OCI-LY7 (cell line): ENCODE data around the gene ITIH4. TPM values are rescaled to one million over a fixed set of nuclear protein-coding genes. Genes with fewer than 3 reads are reported as not detected.

Experiments used
- BruUV-seq: library from RNA; stranded (reverse); fragments of 400-500 nt; replicated peaks from 2 replicates; lab custom pipeline; 2021; lab: Mats Ljungman, UMichigan
- CTCF ChIA-PET: fragments of 300-600 bp; sonication (Branson Sonifier 250); formaldehyde crosslinking; loops from one replicate; lab custom pipeline; 2022; ENCODE audit warnings: antibody characterized with exemption; ENCODE audit not compliant: unreplicated experiment; lab: Charles Lee
- POLR2A ChIA-PET: fragments of 300-600 bp; sonication (Branson Sonifier 250); formaldehyde crosslinking; loops from one replicate; lab custom pipeline; 2022; ENCODE audit warnings: antibody characterized with exemption; lab: Charles Lee
- DNase-seq: peaks from one replicate; pipeline ENCODE4 v3.0.0-alpha.2; 2015; ENCODE audit warnings: low spot score
- H2AFZ ChIP-seq: fragments of 200-600 bp; sonication (generic), shearing (Covaris generic); 2 replicates; pipeline ENCODE4 v1.6.1; 2014; ENCODE audit warnings: mild to moderate bottlenecking, antibody characterized with exemption, low read length, moderate library complexity
- H3K27ac ChIP-seq: fragments of 200-600 bp; sonication (generic); 2 replicates; pipeline ENCODE4 v1.5.1; 2014; ENCODE audit warnings: mixed run types, low read depth, mild to moderate bottlenecking, moderate library complexity, low read length, inconsistent platforms; ENCODE audit not compliant: poor library complexity, severe bottlenecking
- H3K36me3 ChIP-seq: fragments of 200-600 bp; sonication (generic); 2 replicates; pipeline ENCODE4 v1.6.1; 2014; ENCODE audit warnings: mild to moderate bottlenecking, antibody characterized with exemption, low read length, moderate library complexity, mixed read lengths; ENCODE audit not compliant: insufficient read depth
- H3K4me1 ChIP-seq: fragments of 200-600 bp; sonication (generic); 2 replicates; pipeline ENCODE4 v1.5.1; 2014; ENCODE audit warnings: mild to moderate bottlenecking, low read length; ENCODE audit not compliant: insufficient read depth, poor library complexity, severe bottlenecking
- H3K4me2 ChIP-seq: fragments of 200-600 bp; sonication (generic); 2 replicates; pipeline ENCODE4 v1.6.1; 2014; ENCODE audit warnings: mild to moderate bottlenecking, low read length
- H3K4me3 ChIP-seq: fragments of 200-600 bp; sonication (generic); 2 replicates; pipeline ENCODE4 v1.5.1; 2014; ENCODE audit warnings: mild to moderate bottlenecking, low read depth, low read length; ENCODE audit not compliant: poor library complexity, severe bottlenecking
- H3K79me2 ChIP-seq: fragments of 200-600 bp; sonication (generic); 2 replicates; pipeline ENCODE4 v1.6.1; 2016; ENCODE audit warnings: low read depth, mild to moderate bottlenecking, low read length, moderate library complexity, mixed read lengths; ENCODE audit not compliant: insufficient read depth
- H3K9me2 ChIP-seq: fragments of 200-600 bp; sonication (generic); 2 replicates; pipeline ENCODE4 v1.6.1; 2016; ENCODE audit warnings: mild to moderate bottlenecking, low read length, mixed read lengths; ENCODE audit not compliant: insufficient read depth
- H3K9me3 ChIP-seq: fragments of 200-600 bp; sonication (generic); 2 replicates; pipeline ENCODE4 v1.6.1; 2014; ENCODE audit warnings: mild to moderate bottlenecking, mixed run types, low read length, mixed read lengths
- H4K20me1 ChIP-seq: fragments of 200-600 bp; sonication (generic); 2 replicates; pipeline ENCODE4 v1.6.1; 2014; ENCODE audit warnings: mild to moderate bottlenecking, antibody characterized with exemption, low read length, moderate library complexity, mixed read lengths; ENCODE audit not compliant: insufficient read depth
- CTCF ChIP-seq: fragments of 200-600 bp; sonication (generic); conservative IDR thresholded peaks from 2 replicates; pipeline ENCODE4 v1.5.1; 2014; ENCODE audit warnings: mild to moderate bottlenecking, antibody characterized with exemption, low read length, moderate library complexity, mixed read lengths
- EZH2phosphoT487 ChIP-seq: fragments of 200-600 bp; sonication (generic); IDR thresholded peaks from 2 replicates; pipeline ENCODE4 v1.6.1; 2018; ENCODE audit warnings: low read depth, borderline replicate concordance, mild to moderate bottlenecking, mixed run types, antibody characterized with exemption, low read length, moderate library complexity, mixed read lengths
- intact Hi-C: fragments of 100-400 bp; cut with micrococcal nuclease; formaldehyde crosslinking; loops from one replicate; pipeline ENCODE4 v1.10.0; 2022; ENCODE audit not compliant: unreplicated experiment
- total RNA-seq, 2 experiments: library from RNA; depleted of rRNA in 1 of 2; stranded (reverse); fragments of >200 nt in 1 of 2; shearing (Covaris generic) in 1 of 2; gene quantifications; 2 replicates each; pipeline ENCODE4 v1.2.3, GENCODE V29; 2014 to 2022

Gene ITIH4
- total RNA-seq, 2 experiments from 2014 or later, result 2.1 to 2.2 TPM

- intact Hi-C loops, result loop anchor here (1.0 kb wide), 1 partner anchor 62 kb away; no protein-coding TSS in a partner anchor
- TF ChIP-seq EZH2phosphoT487 (no peak), CTCF (no peak)
- H3K27ac ChIP-seq, result peak within 1 kb of the TSS; percentile 74
These were observed 59.8 kb downstream of the ITIH4 start, which contains the start of gene NEK4 for GRCh38 chr3:52770496-52771333. Gene NEK4 (minus strand): TSS chr3:52770940. CDS start chr3:52770746, 194 bp downstream.

DNA sequence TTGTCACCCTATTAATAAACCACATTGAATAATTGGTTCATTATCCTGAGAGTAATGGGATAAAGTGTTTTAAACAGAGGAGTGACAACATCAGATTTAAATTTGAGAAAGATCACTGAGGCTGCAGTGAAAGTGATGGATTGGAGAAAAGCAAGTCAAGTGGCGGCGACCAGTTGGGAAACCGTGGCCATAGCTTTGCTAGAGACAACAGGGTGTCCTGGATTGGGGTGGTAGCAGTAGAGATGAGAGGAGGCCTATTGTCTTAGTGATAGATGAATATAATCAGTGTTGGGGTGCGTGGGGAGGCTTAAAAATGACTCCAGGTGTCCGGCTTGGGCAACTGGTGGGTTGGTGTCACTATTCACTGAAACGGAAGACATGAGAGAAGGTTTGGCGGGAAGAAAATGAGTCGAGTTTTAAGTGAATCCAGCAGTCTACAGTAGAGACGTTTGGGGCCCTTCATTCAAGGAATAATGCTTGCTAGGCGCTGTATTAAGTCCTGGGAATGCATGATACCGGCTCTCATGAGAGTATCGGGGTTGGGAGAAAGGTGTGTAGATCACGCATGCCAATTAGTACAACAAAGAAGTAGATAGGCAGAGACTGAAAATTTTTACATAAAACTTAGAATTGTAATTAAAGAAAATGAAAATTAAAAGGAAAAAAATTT lies 60.6 kb downstream of the ITIH4 start:
- peak overlapping the region; percentile 73; the same call in 1 of the 2 replicates for H2AFZ ChIP-seq
- peaks cover 23% of the 10 kb centered on the region for H3K36me3 ChIP-seq
- H3K79me2 ChIP-seq, result peaks cover 14% of the 10 kb centered on the region; the same call in 1 of the 2 replicates
- DNase-seq, result peak; percentile 7
- H3K4me1 ChIP-seq, result peaks cover 19% of the 10 kb centered on the region
- intact Hi-C loops, result loop anchor here (1.0 kb wide), 1 partner anchor 62 kb away; no protein-coding TSS in a partner anchor
- peak overlapping the region; percentile 75 for H3K4me3 ChIP-seq
- no peak for TF ChIP-seq EZH2phosphoT487
- TF ChIP-seq CTCF, result no peak
- ChIA-PET POLR2A (interaction anchor here (0.9 to 1.9 kb wide), 2 partner anchors 36 to 63 kb away, joined by 4 to 11 read pairs; no protein-coding TSS in a partner anchor), CTCF (interaction anchor here (0.6 kb wide), 1 partner anchor 360 kb away, joined by 3 read pairs; no protein-coding TSS in a partner anchor)
- H3K9me2 ChIP-seq, result no peaks in the 10 kb centered on the region
- H3K27ac ChIP-seq, result no peak overlapping the region
- no peaks in the 10 kb centered on the region for H3K9me3 ChIP-seq
- no TSS peak for BruUV-seq
- H3K4me2 ChIP-seq, result peak overlapping the region; percentile 78
- peaks cover 4% of the 10 kb centered on the region; the same call in 1 of the 2 replicates for H4K20me1 ChIP-seq

More at GRCh38 chr3:52770496-52771333, 59.8 kb downstream of the ITIH4 start, which contains the start of gene NEK4:
- POLR2A ChIA-PET, result interaction anchor here (0.6 to 1.9 kb wide), 10 partner anchors 23 to 1659 kb away, joined by 3 to 11 read pairs (median 4); no protein-coding TSS in a partner anchor
- Histone ChIP-seq H3K9me2 (no peaks in the 10 kb centered on the region), H3K79me2 (peaks cover 14% of the 10 kb centered on the region; the same call in 1 of the 2 replicates), H2AFZ (peak within 1 kb of the TSS; percentile 98), H3K4me2 (peak within 1 kb of the TSS; percentile 78), H3K36me3 (peaks cover 15% of the 10 kb centered on the region), H3K4me1 (peaks cover 19% of the 10 kb centered on the region), H3K4me3 (peak within 1 kb of the TSS; percentile 75), H3K9me3 (no peaks in the 10 kb centered on the region), H4K20me1 (peaks cover 4% of the 10 kb centered on the region; the same call in 1 of the 2 replicates)
- DNase-seq, result peak; percentile 97
- CTCF ChIA-PET, result interaction anchor here (0.6 kb wide), 1 partner anchor 361 kb away, joined by 3 read pairs; no protein-coding TSS in a partner anchor
- BruUV-seq, result no TSS peak
